Omental fat pad (tissue), 4 donors: ENCODE results near the gene CDH1. TPM values are rescaled to one million over a fixed set of nuclear protein-coding genes. Genes with fewer than 3 reads are reported as not detected.

ENCODE experiments used
- ATAC-seq: fragments of 150-250 bp; one replicate; pipeline ENCODE4 v1.9.1; 2016; ENCODE audit warnings: mild to moderate bottlenecking, moderate library complexity; ENCODE audit not compliant: low FRiP score
- DNase-seq: peaks from one replicate; pipeline ENCODE4 v3.0.0-alpha.2; 2019; ENCODE audit warnings: low spot score
- total RNA-seq, 4 donors: library from RNA; depleted of rRNA; stranded (reverse); fragments of >200 nt; gene quantifications; one replicate each; pipeline ENCODE4 v1.1.0, GENCODE V29; 2016
- TF ChIP-seq, protein P1 (sequence below), 3 donors: fragments of 450-650 bp; IDR thresholded peaks; one replicate each; pipeline ENCODE4 v1.5.1; 2016 to 2017; ENCODE audit warnings: antibody characterized with exemption in 3 of 3, mild to moderate bottlenecking in 3 of 3, moderate library complexity in 2 of 3

CDH1 gene
- total RNA-seq, 4 donors from 2014 or later = 1.8 to 18.7 (median 3.4) TPM; not detected in 1

DNA sequence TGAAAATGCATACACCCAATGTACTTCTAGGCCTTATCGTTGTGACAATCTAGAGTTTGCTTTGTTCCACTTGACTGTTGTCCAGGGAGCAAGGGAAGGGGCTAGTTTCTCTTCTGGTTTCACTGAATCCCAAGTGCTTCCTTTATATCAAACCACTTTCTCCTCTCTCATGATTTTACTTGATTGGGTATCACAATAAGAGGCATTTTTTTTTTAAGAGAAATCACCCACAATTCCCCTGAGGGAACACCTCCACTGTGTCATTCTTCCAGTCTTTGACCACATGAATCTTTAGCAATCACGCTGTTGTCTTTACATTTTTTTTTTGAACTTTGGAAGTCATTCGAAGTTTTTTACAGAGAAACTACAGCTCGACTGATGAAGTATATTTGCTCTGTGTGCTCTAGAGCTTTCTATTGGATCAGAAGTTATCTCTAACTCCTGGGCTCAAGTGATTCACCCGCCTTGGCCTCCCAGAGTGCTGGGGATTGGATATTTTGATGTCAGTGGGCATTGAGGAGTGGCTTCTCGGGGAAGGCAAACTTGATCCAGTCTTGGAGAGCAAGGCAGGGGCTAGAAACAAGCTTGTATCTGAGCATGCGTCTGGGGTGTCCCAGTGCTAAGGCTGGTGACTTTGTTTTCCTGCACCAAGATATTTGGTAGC is 3.0 kb downstream of the CDH1 start:
- TF ChIP-seq, protein P1, sequence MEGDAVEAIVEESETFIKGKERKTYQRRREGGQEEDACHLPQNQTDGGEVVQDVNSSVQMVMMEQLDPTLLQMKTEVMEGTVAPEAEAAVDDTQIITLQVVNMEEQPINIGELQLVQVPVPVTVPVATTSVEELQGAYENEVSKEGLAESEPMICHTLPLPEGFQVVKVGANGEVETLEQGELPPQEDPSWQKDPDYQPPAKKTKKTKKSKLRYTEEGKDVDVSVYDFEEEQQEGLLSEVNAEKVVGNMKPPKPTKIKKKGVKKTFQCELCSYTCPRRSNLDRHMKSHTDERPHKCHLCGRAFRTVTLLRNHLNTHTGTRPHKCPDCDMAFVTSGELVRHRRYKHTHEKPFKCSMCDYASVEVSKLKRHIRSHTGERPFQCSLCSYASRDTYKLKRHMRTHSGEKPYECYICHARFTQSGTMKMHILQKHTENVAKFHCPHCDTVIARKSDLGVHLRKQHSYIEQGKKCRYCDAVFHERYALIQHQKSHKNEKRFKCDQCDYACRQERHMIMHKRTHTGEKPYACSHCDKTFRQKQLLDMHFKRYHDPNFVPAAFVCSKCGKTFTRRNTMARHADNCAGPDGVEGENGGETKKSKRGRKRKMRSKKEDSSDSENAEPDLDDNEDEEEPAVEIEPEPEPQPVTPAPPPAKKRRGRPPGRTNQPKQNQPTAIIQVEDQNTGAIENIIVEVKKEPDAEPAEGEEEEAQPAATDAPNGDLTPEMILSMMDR (IDR thresholded peaks at IDR 0.05) = no peak
- ATAC-seq (no peak), DNase-seq (no peak)

DNA sequence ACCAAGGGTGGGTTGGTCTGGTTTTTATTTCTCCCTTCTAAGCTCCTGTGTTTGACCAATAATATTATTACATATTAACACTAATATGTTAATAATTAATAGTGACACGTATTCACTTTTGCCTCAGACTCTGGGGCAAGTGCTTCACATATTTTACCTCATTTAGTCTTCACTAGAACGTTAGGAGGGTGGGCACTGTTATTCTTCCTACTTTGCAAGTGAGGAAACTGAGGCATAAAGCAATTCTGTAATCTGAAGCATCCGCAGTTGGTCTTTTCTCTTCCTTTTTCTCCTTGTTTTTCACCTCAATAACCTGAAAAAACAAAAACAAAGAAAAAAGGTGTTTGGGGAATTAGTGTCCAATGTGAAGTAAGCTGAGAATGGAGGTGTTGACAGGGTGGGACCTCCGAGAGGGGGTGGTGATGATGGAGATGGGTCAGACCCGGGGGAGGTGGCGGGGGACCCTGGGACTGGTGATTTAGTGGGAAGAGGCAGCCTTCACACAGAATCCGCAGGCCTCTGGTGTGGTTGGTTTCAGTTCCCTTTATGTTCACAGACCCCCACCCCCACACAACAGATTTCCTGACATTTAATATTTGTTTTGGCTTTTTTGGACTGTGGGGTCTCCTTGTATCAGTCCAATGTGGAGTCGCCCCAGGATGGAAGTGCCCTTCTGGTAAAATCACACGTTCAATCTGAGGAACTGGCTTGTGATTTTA is 3.7 kb downstream of the CDH1 start:
- TF ChIP-seq, protein P1 (IDR thresholded peaks at IDR 0.05) = no peak
- DNase-seq (no peak), ATAC-seq (no peak)

DNA sequence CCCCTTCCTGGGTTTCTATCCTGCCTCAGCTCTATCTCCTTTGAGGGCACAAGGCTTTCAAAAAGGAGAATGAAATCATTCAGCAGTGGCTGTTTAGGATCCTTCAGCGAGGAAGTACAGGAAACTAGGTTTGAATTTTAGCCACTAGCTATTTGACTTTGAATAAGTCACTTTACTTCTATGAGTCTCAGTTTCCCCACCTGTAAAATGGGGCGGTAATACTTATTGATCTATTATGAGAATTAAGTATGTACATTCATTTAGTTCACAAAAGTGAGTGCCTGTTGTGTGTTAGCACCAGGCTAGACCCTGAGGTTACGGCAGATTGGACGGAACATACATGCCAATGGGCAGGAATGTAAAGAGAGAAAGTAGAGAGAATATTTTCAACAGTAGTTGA is 6.6 kb downstream of the CDH1 start:
- DNase-seq (no peak), ATAC-seq (no peak)
- TF ChIP-seq, protein P1 (IDR thresholded peaks at IDR 0.05) = no peak

DNA sequence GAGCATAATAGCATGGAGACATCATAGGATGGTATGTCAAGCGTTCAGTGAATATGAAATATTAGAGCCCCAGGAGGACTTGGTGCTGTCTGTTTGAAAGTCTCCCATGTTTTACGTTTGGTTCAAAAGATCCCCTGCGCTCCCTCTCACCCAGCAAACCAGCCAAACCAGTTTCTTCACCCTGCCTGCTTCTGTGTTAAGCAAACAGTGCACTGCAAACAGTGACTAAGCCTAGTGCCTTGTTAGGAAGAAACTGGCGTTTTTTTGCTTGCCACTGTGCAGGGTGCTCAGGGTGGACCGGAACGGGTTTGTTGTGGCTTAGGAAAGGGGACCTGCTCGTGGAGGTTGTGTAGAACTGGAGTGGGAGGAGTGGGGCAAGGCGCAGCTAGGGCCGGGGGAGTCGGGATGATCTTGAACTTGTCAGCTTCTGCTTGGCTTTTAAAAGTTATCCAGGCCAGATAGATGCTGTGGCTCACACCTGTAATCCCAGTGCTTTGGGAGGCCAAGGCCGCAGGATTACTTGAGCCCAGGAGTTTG is 7.7 kb downstream of the CDH1 start:
- ATAC-seq = no peak
- TF ChIP-seq, protein P1 (IDR thresholded peaks at IDR 0.05) = no peak
- DNase-seq = no peak

DNA sequence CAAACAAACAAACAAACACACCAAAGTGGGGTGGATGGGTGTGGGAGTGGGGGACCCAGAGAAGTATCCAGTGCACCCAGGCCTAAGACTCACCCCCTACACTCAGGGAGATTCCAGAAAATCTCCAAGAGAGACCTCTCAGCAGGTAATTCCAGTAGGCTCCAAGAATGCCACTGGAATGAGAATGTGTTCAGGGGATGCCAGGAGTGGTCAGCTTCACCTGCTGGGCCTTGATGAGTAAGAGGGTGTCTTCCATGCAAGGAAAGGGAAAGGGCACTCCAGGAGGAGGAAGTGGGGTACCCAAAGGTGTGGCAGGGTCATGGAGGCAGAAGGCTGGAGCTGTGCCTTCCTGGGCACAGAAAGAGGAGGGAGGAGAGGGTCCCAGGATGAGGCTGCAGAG is 9.9 kb downstream of the CDH1 start:
- DNase-seq (no peak), ATAC-seq (no peak)
- TF ChIP-seq, protein P1 (IDR thresholded peaks at IDR 0.05) = no peak

DNA sequence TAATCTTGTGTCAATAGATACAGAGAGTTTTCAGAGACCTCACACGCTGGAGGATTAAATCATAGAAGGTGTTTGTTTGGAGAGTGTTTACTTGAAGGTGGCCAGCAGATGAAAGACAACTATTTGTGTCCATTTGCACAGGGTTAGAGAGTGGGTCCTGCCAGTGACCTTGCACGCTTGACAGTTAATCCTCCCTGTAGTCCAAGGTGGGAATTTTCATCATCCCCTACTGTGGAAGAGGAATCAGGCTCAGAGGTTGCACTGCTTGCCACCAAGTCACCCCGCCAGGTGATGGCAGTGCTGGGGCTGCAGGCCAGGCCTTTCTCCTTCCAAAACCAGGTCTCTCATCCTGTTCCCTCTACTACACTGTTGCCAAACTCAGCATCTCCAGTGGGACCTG is 12.3 kb downstream of the CDH1 start:
- TF ChIP-seq, protein P1 (IDR thresholded peaks at IDR 0.05) = no peak
- no peak for DNase-seq
- no peak for ATAC-seq
